KMS-11 (cell line): ENCODE measurements around the gene MAFG.

ENCODE experiments used
- H2AFZ ChIP-seq: fragments of 200-600 bp; sonication (generic); 2 replicates; pipeline ENCODE4 v1.6.1; 2016; ENCODE audit warnings: antibody characterized with exemption, mixed run types, low read depth
- H3K27ac ChIP-seq: fragments of 200-600 bp; sonication (generic); 2 replicates; pipeline ENCODE4 v1.6.1; 2016; ENCODE audit warnings: mild to moderate bottlenecking, mixed run types
- H3K27me3 ChIP-seq: fragments of 200-600 bp; sonication (generic); 2 replicates; pipeline ENCODE4 v1.6.1; 2017; ENCODE audit warnings: mild to moderate bottlenecking, low read depth, mixed run types, moderate library complexity; ENCODE audit not compliant: insufficient read depth
- H3K36me3 ChIP-seq: fragments of 200-600 bp; sonication (generic); 2 replicates; pipeline ENCODE4 v1.6.1; 2017; ENCODE audit warnings: mild to moderate bottlenecking, mixed run types; ENCODE audit not compliant: insufficient read depth
- H3K4me1 ChIP-seq: fragments of 200-600 bp; sonication (generic); 2 replicates; pipeline ENCODE4 v1.6.1; 2016; ENCODE audit warnings: mild to moderate bottlenecking, low read depth, mixed run types; ENCODE audit not compliant: poor library complexity, severe bottlenecking
- H3K4me2 ChIP-seq: fragments of 200-600 bp; sonication (generic); 2 replicates; pipeline ENCODE4 v1.7.0; 2016; ENCODE audit warnings: mild to moderate bottlenecking, mixed run types
- H3K4me3 ChIP-seq: fragments of 200-600 bp; sonication (generic); IDR thresholded peaks from 2 replicates; pipeline ENCODE4 v1.6.1; 2017; ENCODE audit warnings: low read depth, low read length, mixed read lengths; ENCODE audit not compliant: insufficient read depth
- H3K79me2 ChIP-seq: fragments of 200-600 bp; sonication (generic); 2 replicates; pipeline ENCODE4 v1.6.1; 2016; ENCODE audit warnings: low read depth, mixed run types; ENCODE audit not compliant: insufficient read depth
- H3K9ac ChIP-seq: fragments of 200-600 bp; sonication (generic); 2 replicates; pipeline ENCODE4 v1.6.1; 2016; ENCODE audit warnings: mild to moderate bottlenecking, mixed run types
- H4K20me1 ChIP-seq: fragments of 200-600 bp; sonication (generic); 2 replicates; pipeline ENCODE4 v1.6.1; 2016; ENCODE audit warnings: mild to moderate bottlenecking, mixed run types; ENCODE audit not compliant: insufficient read depth
- TF ChIP-seq, protein P1 (sequence below): fragments of 200-600 bp; sonication (generic); conservative IDR thresholded peaks from 2 replicates; pipeline ENCODE4 v1.6.1; 2017; ENCODE audit warnings: low read depth, mild to moderate bottlenecking, antibody characterized with exemption, low read length, moderate library complexity, mixed read lengths

The MAFG gene

DNA sequence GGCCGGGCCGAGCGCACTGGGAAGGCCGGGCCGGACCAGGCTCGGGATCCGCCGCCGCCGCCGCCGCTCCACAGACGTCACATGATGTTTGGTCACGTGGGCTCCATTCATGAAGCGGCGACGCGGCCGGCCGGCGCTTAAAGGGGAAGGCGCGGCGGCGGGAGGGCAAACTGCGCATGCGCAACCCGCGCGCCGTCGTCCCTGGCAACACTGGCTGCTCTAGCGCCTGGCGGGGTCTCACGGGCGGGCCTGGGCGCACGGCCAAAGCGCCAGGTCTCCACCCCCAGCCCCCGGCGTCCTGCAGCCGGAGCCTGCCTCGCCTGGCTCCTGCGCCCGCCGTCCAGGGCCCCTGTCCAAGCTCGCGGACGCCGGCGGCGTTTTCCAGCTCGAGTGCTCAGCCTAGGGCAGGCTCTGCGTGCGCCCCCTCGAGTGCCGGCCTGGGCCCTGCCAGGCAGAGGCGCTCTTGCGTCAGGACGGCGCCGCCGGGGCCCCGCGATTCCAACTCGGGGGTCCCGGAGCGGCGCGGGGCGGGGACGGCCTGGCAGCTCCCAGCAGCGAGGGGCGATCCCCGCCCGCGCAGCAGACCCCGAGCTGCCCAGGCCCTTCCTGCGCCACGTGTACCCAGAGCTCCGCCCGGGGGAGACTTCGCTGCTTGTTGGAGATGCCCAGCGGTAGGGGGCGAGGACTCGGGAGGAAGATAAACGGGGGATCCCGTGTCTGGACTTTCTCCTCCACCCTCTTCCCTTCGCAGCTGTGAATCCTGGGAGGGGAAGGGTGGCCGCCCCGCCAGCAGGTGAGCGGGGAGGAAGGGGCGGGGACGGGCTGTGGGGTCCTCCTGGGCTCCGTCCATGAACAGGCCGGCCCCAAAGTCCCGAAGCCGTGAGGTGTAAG, at the start of gene MAFG:
TSS of gene MAFG (minus strand) at position 83 of the 891 bp plus-strand sequence. CDS start 4,550 bp downstream, outside the sequence.
- peaks cover 38% of the 10 kb centered on the region for H3K4me1 ChIP-seq
- peak within 1 kb of the TSS; percentile 86 for H2AFZ ChIP-seq
- H3K79me2 ChIP-seq, result peaks cover 43% of the 10 kb centered on the region
- H3K27ac ChIP-seq, result peak within 1 kb of the TSS; percentile 95
- peak within 1 kb of the TSS; percentile 85 for H3K9ac ChIP-seq
- H3K27me3 ChIP-seq, result no peaks in the 10 kb centered on the region
- H3K36me3 ChIP-seq, result no peaks in the 10 kb centered on the region
- peak within 1 kb of the TSS; percentile 100 for H3K4me2 ChIP-seq
- H4K20me1 ChIP-seq, result no peaks in the 10 kb centered on the region
- no peak within 1 kb of the TSS for H3K4me3 ChIP-seq
- TF ChIP-seq, protein P1, sequence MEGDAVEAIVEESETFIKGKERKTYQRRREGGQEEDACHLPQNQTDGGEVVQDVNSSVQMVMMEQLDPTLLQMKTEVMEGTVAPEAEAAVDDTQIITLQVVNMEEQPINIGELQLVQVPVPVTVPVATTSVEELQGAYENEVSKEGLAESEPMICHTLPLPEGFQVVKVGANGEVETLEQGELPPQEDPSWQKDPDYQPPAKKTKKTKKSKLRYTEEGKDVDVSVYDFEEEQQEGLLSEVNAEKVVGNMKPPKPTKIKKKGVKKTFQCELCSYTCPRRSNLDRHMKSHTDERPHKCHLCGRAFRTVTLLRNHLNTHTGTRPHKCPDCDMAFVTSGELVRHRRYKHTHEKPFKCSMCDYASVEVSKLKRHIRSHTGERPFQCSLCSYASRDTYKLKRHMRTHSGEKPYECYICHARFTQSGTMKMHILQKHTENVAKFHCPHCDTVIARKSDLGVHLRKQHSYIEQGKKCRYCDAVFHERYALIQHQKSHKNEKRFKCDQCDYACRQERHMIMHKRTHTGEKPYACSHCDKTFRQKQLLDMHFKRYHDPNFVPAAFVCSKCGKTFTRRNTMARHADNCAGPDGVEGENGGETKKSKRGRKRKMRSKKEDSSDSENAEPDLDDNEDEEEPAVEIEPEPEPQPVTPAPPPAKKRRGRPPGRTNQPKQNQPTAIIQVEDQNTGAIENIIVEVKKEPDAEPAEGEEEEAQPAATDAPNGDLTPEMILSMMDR, result peak; percentile 46

DNA sequence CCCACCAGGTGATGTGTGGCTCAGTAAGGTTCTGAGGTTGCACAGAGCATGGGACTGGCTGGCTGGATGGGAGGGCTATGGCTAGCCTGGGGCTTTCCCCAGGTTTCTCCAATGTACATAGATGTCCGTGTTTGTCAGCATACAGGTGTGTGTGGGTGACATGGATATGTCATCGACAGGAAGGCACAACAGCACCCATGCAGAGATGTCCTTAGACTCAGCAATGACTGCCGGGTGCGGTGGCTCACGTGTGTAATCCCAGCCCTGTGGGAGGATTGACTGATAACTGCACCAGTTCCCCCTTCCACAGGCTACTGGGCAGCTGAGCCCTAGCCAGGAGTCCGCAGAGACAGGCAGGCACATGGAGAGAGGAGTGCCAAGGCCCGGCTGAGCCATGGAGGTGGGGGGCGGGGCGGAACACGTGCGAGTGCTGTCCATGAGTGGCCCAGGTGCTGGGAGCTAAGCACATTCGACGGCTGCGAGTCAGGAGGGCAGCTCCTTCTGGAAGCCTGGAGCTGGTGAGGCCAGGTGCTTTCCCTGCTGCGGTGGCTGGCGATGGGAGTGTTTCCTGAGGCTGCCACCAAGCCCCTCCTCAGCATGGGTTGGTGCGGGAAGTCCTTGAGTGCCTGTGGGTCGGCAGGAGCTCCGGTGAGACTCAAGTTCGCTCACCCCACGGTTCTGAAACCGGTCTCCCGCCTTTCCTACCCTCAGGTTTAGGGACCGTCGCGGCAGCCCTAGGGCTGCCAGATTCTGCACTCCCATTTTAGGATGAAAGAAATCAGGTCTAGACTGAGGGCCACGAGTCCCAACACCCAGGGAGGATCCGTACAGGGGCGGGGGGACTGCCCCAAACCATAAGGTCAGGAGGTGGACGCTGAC, 49.0 kb upstream of the MAFG start:
- no peak overlapping the region for H3K4me3 ChIP-seq
- peaks cover 19% of the 10 kb centered on the region; the same call in 1 of the 2 replicates for H3K27me3 ChIP-seq
- H3K4me1 ChIP-seq, result peaks cover 46% of the 10 kb centered on the region
- TF ChIP-seq, protein P1, result no peak
- H2AFZ ChIP-seq, result peak overlapping the region; percentile 95
- H3K4me2 ChIP-seq, result peak overlapping the region; percentile 95
- H3K79me2 ChIP-seq, result no peaks in the 10 kb centered on the region
- no peaks in the 10 kb centered on the region for H3K36me3 ChIP-seq
- H3K27ac ChIP-seq, result peak overlapping the region; percentile 87
- H4K20me1 ChIP-seq, result no peaks in the 10 kb centered on the region
- H3K9ac ChIP-seq, result peak overlapping the region; percentile 95

DNA sequence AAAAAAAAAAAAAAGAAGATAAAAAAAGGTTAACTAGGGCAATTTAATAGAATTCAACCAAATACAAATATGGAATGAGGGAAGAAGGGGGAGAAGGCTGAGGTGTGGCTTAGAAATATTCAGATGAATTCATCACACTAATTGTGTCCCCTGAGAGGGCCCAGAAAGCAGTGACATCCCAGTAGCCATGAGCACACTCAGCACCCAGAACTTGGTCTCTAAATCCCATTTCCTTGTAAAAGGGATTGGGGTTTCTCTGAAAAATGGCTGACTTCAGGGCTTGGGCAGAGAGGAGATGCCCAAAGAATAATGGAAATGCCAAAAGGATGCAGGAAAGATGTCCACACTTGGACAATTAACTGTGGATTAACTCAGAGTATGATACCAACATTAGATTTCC, 45.9 kb upstream of the MAFG start:
- Histone ChIP-seq H3K4me2 (no peak overlapping the region), H3K27ac (no peak overlapping the region), H3K27me3 (peaks cover 19% of the 10 kb centered on the region; the same call in 1 of the 2 replicates), H3K79me2 (no peaks in the 10 kb centered on the region), H3K36me3 (no peaks in the 10 kb centered on the region), H3K9ac (no peak overlapping the region), H4K20me1 (no peaks in the 10 kb centered on the region), H3K4me1 (peaks cover 15% of the 10 kb centered on the region), H3K4me3 (no peak overlapping the region), H2AFZ (no peak overlapping the region)
- TF ChIP-seq, protein P1, result no peak
